Measurements from ENCODE around the gene EVI5L.

EVI5L gene

GRCh38 chr19:7863971-7864689, 34.1 kb downstream of the EVI5L start:
- Histone ChIP-seq H3K4me3 (ENCODE audit: low read length) (no peak overlapping the region), H3K9me3 (replicated peaks; ENCODE audit: low read length) (no peaks in the 10 kb centered on the region), H3K27me3 (ENCODE audit: control insufficient read depth, insufficient read depth, low read length) (peaks cover 13% of the 10 kb centered on the region), H3K4me1 (ENCODE audit: control insufficient read depth, insufficient read depth, low read length) (peaks cover 9% of the 10 kb centered on the region), H3K4me2 (ENCODE audit: low read length) (no peak overlapping the region), H3K9ac (ENCODE audit: low read depth, low read length) (no peak overlapping the region), H3K36me3 (ENCODE audit: insufficient read depth, low read length) (no peaks in the 10 kb centered on the region)

GRCh38 chr19:7864690-7865074, 34.7 kb downstream of the EVI5L start:
- Histone ChIP-seq H3K4me3 (ENCODE audit: low read length) (no peak overlapping the region), H3K4me2 (ENCODE audit: low read length) (no peak overlapping the region), H3K9me3 (replicated peaks; ENCODE audit: low read length) (no peaks in the 10 kb centered on the region), H3K4me1 (ENCODE audit: control insufficient read depth, insufficient read depth, low read length) (peaks cover 15% of the 10 kb centered on the region), H3K27me3 (ENCODE audit: control insufficient read depth, insufficient read depth, low read length) (peaks cover 13% of the 10 kb centered on the region), H3K9ac (ENCODE audit: low read depth, low read length) (no peak overlapping the region), H3K36me3 (ENCODE audit: insufficient read depth, low read length) (no peaks in the 10 kb centered on the region)

- no peaks in the 10 kb centered on the region for H3K9me3 ChIP-seq (replicated peaks; ENCODE audit: low read length)
- no peak overlapping the region for H3K4me3 ChIP-seq (ENCODE audit: low read length)
- H3K4me2 ChIP-seq (ENCODE audit: low read length), result no peak overlapping the region
- H3K9ac ChIP-seq (ENCODE audit: low read depth, low read length), result no peak overlapping the region
- H3K36me3 ChIP-seq (ENCODE audit: insufficient read depth, low read length), result no peaks in the 10 kb centered on the region
- H3K4me1 ChIP-seq (ENCODE audit: control insufficient read depth, insufficient read depth, low read length), result peaks cover 15% of the 10 kb centered on the region
- peaks cover 13% of the 10 kb centered on the region for H3K27me3 ChIP-seq (ENCODE audit: control insufficient read depth, insufficient read depth, low read length)
Observed at GRCh38 chr19:7865262-7865911, 35.4 kb downstream of the EVI5L start.

GRCh38 chr19:7866399-7867091, 36.5 kb downstream of the EVI5L start:
- no peak overlapping the region for H3K9ac ChIP-seq (ENCODE audit: low read depth, low read length)
- no peak overlapping the region for H3K4me2 ChIP-seq (ENCODE audit: low read length)
- no peak overlapping the region for H3K4me3 ChIP-seq (ENCODE audit: low read length)
- no peaks in the 10 kb centered on the region for H3K36me3 ChIP-seq (ENCODE audit: insufficient read depth, low read length)
- H3K4me1 ChIP-seq (ENCODE audit: control insufficient read depth, insufficient read depth, low read length), result peaks cover 15% of the 10 kb centered on the region
- H3K27me3 ChIP-seq (ENCODE audit: control insufficient read depth, insufficient read depth, low read length), result peaks cover 13% of the 10 kb centered on the region
- no peaks in the 10 kb centered on the region for H3K9me3 ChIP-seq (replicated peaks; ENCODE audit: low read length)

- peaks cover 13% of the 10 kb centered on the region for H3K27me3 ChIP-seq (ENCODE audit: control insufficient read depth, insufficient read depth, low read length)
- H3K4me1 ChIP-seq (ENCODE audit: control insufficient read depth, insufficient read depth, low read length), result peaks cover 19% of the 10 kb centered on the region
- no peak overlapping the region for H3K4me3 ChIP-seq (ENCODE audit: low read length)
Observed at GRCh38 chr19:7867092-7867844, 37.2 kb downstream of the EVI5L start.

GRCh38 chr19:7868326-7868670, 38.3 kb downstream of the EVI5L start:
- Histone ChIP-seq H3K9me3 (replicated peaks; ENCODE audit: low read length) (no peaks in the 10 kb centered on the region), H3K9ac (ENCODE audit: low read depth, low read length) (no peak overlapping the region), H3K36me3 (ENCODE audit: insufficient read depth, low read length) (no peaks in the 10 kb centered on the region), H3K4me1 (ENCODE audit: control insufficient read depth, insufficient read depth, low read length) (peaks cover 19% of the 10 kb centered on the region), H3K27me3 (ENCODE audit: control insufficient read depth, insufficient read depth, low read length) (peaks cover 20% of the 10 kb centered on the region), H3K4me3 (ENCODE audit: low read length) (no peak overlapping the region), H3K4me2 (ENCODE audit: low read length) (peak overlapping the region; percentile 85)

More at GRCh38 chr19:7867092-7867844, 37.2 kb downstream of the EVI5L start:
- H3K36me3 ChIP-seq (ENCODE audit: insufficient read depth, low read length), result no peaks in the 10 kb centered on the region
- no peaks in the 10 kb centered on the region for H3K9me3 ChIP-seq (replicated peaks; ENCODE audit: low read length)
- no peak overlapping the region for H3K9ac ChIP-seq (ENCODE audit: low read depth, low read length)
- no peak overlapping the region for H3K4me2 ChIP-seq (ENCODE audit: low read length)

GRCh38 chr19:7868671-7869452, 38.8 kb downstream of the EVI5L start:
- H3K36me3 ChIP-seq (ENCODE audit: insufficient read depth, low read length), result no peaks in the 10 kb centered on the region
- H3K27me3 ChIP-seq (ENCODE audit: control insufficient read depth, insufficient read depth, low read length), result peaks cover 25% of the 10 kb centered on the region
- H3K4me2 ChIP-seq (ENCODE audit: low read length), result peak overlapping the region; percentile 85
- H3K4me3 ChIP-seq (ENCODE audit: low read length), result peak overlapping the region; percentile 64
- no peaks in the 10 kb centered on the region for H3K9me3 ChIP-seq (replicated peaks; ENCODE audit: low read length)
- H3K9ac ChIP-seq (ENCODE audit: low read depth, low read length), result no peak overlapping the region
- H3K4me1 ChIP-seq (ENCODE audit: control insufficient read depth, insufficient read depth, low read length), result peaks cover 19% of the 10 kb centered on the region

GRCh38 chr19:7869453-7869909, 39.5 kb downstream of the EVI5L start:
- H3K4me2 ChIP-seq (ENCODE audit: low read length), result peak overlapping the region; percentile 85
- no peaks in the 10 kb centered on the region for H3K9me3 ChIP-seq (replicated peaks; ENCODE audit: low read length)
- H3K4me3 ChIP-seq (ENCODE audit: low read length), result peak overlapping the region; percentile 64
- peaks cover 31% of the 10 kb centered on the region for H3K27me3 ChIP-seq (ENCODE audit: control insufficient read depth, insufficient read depth, low read length)
- H3K36me3 ChIP-seq (ENCODE audit: insufficient read depth, low read length), result no peaks in the 10 kb centered on the region
- peaks cover 19% of the 10 kb centered on the region for H3K4me1 ChIP-seq (ENCODE audit: control insufficient read depth, insufficient read depth, low read length)
- peak overlapping the region; percentile 19 for H3K9ac ChIP-seq (ENCODE audit: low read depth, low read length)

GRCh38 chr19:7869910-7870511, 40.0 kb downstream of the EVI5L start:
- Histone ChIP-seq H3K4me3 (ENCODE audit: low read length) (peak overlapping the region; percentile 64), H3K4me1 (ENCODE audit: control insufficient read depth, insufficient read depth, low read length) (peaks cover 19% of the 10 kb centered on the region), H3K27me3 (ENCODE audit: control insufficient read depth, insufficient read depth, low read length) (peaks cover 37% of the 10 kb centered on the region), H3K4me2 (ENCODE audit: low read length) (peak overlapping the region; percentile 85), H3K9ac (ENCODE audit: low read depth, low read length) (no peak overlapping the region), H3K36me3 (ENCODE audit: insufficient read depth, low read length) (no peaks in the 10 kb centered on the region), H3K9me3 (replicated peaks; ENCODE audit: low read length) (no peaks in the 10 kb centered on the region)

GRCh38 chr19:7870571-7871436, 40.8 kb downstream of the EVI5L start:
- H3K27me3 ChIP-seq (ENCODE audit: control insufficient read depth, insufficient read depth, low read length), result peaks cover 37% of the 10 kb centered on the region
- peaks cover 19% of the 10 kb centered on the region for H3K4me1 ChIP-seq (ENCODE audit: control insufficient read depth, insufficient read depth, low read length)
- no peak overlapping the region for H3K4me2 ChIP-seq (ENCODE audit: low read length)
- no peak overlapping the region for H3K9ac ChIP-seq (ENCODE audit: low read depth, low read length)
- H3K9me3 ChIP-seq (replicated peaks; ENCODE audit: low read length), result no peaks in the 10 kb centered on the region
- H3K4me3 ChIP-seq (ENCODE audit: low read length), result no peak overlapping the region
- no peaks in the 10 kb centered on the region for H3K36me3 ChIP-seq (ENCODE audit: insufficient read depth, low read length)
